Measurements from ENCODE around the gene CYP24A1.
A peak's percentile ranks its signal among the peaks of the same experiment; 100 is the strongest.

CYP24A1 gene

DNA sequence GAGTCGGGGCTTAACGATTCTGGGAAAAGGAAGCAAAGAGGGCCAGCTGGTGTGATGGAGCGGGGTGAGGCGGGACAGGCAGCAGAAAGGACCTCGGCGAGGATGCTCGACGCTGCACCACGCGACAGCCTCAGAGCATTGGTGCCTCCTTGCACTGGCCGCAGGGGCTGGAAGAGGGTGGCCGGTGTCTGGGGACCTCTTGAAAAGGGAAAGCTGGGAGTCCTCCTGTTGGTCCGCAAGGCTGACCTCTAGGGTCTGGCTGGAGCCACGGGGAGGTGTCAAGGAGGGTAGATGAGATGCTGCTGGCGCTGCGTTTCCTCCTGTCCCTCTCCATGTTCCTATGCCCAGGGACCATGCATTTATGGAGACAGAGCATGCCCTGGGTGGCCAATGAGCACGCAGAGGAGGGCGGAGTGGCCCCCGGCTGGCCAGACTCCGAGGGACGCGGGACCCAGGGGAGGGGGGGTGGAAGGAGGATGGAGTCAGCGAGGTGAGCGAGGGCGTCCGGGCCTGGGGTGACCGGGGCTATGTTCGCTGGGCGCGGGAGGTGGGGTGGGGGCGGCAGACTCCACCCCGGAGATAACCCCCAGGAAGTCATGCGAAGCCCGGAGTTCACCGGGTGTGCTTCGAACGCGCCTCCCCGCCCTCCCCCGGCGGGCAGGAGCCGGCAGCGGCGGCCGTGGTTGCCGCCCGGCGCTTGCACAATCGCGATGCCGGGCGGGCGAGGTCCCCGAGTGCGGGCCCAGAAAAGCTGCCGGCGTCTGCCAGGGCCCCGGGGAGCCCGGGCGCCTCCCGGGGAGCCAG, at the start of gene CYP24A1:
TSS of gene CYP24A1 (minus strand) at position 334 of the 804 bp plus-strand sequence. CDS start 407 bp downstream, outside the sequence.
- no peak for DNase-seq

DNA sequence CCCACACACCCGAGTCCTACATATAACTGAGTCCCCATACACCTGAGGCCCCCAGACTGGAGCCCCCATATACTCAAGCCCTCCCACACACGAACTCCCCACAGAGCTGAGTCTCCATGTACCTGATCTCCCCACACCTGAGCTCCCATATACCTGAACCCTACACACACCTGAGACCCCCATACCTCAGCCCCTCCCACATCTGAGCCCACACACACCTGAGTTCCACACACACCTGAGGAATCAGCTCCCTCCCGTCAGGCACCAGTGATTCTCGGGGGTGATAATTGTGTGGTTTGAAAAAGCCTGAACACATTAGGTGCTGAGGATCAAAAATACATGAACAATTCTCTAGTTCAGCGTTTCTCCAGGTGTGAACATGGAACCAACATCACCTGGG, 49.5 kb upstream of the CYP24A1 start:
- DNase-seq, result no peak

DNA sequence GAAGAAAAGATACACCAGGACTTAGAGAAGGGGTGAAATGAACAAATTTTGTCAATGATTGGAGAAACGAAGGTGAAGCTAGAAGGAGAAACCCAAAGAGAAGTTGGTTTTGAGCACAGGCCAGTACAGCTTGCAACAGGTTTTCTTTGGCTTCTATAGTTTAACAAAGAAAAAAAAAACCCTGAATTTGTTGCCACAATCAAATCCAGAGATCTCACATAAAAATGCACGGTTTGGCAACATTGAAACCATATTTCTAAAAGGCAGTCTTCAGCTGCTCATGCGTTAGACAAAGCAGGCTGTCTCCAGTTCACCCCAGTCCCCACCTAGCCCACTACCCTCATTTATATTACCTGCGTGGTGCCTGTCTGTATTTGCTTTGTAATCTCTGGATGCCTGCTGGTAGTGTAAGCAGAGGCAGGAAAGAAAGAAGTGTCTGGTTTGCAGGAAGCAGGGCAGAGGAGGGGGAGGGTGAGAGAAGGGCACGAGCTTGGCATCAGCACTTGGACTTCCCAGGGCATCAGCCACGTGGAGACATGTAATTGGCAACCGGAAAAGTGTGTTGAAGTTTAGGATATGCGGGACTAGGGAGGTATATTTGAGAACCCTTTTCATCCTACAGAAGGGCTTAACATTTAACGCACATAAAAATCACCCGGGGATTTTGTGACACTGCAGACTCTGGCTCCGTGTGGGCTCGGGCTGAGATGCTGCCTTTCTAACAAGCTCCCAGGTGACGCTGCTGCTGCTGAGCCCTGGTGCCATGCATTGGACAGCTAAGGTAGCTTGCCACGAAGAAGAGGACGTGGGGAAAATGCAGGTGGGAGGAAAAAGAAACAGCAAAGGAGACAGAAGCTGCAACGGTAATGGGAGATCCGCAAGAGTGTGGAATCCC, 48.5 kb upstream of the CYP24A1 start:
- no peak for DNase-seq

DNA sequence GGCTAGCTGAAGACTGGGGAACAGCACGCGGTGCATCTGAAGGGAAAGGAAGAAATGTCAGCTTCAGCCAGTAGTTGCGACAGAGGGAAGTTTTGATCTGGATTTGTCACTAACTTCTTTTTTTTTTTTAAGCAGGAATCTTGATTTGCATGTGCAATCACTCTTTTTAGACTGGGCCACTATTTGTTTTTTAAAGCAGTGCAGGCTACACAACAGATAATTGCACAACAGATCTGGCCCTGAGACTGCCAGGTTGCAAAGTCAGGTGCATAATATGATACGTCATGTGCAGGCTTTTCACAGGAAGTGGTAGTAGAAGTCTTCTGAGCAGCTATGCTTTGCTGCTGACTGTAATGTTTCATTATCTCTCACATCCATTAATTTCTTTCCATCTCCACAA, 47.6 kb upstream of the CYP24A1 start:
- DNase-seq, result no peak

DNA sequence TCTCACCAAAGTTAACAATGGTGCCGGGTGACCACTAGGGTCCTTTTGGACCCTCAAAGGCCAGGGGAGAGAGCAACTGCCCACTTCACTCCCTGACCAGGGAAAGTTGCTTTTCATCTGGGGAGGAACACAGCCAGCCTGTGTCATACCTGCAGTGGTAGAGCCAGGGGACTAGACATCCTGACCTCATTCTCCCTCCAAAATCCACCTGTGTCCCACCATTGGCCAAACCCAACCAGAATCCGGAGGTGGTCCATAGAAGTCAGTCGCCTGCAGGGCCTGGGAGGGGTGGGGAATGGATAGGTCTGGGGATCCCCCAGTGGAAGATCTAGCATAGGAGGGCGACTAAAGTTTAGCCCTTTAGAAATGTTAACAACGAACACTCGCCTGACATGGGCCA, 46.9 kb upstream of the CYP24A1 start:
- DNase-seq, result no peak

DNA sequence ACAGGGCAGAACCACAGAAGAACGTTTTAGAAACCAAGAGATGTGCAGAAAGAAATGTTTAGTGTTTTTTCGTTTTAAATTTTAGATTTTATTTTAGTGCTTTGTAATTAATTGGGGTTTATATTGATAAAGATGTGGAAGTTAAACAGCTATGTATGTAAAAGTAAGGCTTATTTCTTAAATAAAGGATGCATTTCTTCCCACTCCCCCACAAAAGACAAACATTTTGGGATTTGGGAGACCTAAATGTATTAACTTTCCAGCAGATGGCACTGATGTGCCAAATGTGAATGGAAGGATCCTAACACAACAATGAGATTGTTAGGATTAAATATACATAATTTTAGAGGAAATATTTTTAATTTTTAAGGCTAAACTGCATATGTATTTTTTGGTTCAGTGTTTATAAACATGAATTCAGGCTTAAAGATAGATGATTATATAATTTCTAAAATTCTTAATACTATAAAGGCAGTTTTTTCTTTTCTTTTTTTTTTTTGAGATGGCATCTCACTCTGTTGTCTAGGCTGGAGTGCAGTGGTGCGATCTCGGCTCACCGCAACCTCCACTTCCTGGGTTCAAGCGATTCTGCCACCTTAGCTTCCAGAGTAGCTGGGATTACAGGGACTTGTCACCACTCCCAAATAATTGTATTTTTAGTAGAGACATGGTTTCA, 46.1 kb upstream of the CYP24A1 start:
- DNase-seq, result no peak

DNA sequence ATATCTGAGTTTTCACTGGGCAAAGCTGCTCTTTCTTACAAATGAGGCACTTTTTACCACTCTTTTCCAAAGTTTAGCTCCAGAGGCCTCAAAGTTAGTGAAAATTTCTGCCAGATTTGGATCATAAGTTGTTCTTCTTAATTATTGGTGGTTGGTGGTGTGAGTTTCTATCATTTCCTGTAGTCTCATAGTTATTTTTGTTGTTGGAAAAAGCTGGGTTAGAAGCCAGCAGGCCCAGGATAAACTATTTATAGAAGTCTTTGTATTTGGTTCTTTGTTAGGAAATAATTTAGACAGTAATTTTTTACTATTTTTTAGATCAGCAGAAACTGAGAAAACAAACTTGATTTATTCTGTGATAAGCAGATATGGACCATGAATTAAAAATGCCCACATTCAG, 44.7 kb upstream of the CYP24A1 start:
- DNase-seq, result no peak

DNA sequence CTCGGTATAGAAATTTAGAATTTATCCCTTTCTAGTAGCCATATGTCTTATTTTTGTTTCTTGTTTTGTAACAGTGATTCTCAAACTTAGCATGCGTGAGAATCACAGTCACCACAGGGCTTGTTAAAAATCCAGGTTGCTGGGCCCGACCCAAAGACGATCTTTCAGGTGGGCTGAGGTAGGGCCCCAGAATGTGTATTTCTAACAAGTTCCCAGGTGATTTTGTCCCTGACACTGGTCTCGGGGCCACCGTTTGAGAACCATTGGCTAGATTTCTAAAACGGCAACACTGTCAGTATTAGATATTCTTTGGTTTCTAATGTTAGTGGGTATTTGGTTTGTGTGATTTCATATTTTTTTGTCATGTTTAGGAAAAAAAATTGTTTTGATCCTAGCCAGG, 44.0 kb upstream of the CYP24A1 start:
- no peak for DNase-seq

DNA sequence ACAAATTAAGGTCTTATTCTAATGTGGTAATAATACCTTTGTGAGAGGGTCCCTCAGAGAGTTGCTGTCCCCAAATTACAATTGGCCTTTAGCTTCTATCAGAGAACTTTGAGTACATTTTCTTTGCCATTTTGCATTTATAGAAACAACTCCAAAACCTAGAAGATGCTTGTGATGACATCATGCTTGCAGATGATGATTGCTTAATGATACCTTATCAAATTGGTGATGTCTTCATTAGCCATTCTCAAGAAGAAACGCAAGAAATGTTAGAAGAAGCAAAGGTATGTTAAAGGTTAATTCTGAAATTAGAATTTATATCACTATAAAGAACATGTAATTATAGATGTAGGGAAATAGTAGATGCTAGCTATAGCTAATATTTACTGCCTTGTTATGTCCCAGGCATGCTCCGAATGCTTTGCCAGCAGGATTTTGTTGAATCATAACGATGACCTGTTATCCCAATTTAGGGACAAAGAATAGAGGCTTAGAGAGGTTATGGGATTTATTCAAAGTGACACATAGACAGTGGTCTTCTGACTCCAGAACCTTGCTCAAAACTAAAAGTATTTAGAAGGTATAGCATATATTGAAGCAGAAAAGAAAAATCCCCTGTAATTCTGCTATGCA, 41.5 kb upstream of the CYP24A1 start:
- DNase-seq, result no peak

DNA sequence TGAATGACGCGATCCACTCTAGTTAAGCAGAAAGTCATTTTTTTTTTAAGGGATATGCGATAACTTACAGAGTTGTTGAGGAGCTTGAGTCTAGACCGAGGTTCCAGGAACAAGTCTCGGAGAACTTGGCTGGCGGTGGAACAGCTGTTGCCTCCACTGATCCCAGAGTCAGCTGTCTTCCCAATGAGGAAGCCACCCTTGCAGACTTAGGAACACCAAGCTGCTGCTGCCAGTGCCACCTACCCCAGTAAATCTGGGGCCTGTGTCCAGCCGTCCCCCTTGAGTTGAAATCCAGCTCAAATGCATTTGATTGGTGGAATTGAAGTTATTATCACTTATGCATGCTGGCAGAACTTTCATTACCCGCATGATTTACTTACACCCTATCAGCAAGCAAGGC, 40.8 kb upstream of the CYP24A1 start:
- no peak for DNase-seq

DNA sequence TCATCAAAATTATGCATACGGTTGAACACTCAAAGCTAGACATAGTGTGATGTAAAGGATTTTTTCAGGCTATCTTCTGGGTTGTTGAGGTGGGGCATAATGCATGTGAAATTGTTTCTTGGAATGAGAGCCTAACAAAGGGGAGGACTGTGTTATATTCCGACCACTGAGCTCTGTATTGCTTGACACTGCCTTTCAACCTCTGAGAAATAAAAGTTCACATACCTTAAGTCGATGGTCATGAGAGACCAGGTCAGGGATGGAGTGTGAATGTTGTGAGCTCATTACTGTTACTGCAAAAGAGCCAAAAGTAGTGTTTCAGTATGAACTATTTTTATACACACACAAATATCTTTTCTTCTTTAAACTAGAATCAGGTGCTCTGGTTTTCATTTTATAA, 39.1 kb upstream of the CYP24A1 start:
- no peak for DNase-seq

DNA sequence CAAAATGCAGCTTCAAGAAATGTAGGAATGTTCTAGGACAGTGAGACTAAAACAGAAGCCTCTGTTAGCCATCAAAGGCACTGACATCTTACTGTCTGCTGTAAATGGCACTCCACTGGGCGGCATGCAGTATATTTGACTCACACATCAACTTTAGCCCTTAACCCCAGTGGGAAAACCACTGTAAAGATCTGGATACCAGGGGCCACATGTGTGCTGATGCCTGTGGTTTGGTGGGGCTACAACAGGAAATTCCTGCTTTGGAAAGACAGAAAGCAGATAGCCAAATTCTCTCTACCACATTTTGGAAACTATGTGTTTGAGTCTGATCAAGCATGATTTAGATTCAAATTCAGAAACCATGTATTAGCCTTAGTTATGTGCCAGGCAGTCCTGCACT, 38.4 kb upstream of the CYP24A1 start:
- no peak for DNase-seq

DNA sequence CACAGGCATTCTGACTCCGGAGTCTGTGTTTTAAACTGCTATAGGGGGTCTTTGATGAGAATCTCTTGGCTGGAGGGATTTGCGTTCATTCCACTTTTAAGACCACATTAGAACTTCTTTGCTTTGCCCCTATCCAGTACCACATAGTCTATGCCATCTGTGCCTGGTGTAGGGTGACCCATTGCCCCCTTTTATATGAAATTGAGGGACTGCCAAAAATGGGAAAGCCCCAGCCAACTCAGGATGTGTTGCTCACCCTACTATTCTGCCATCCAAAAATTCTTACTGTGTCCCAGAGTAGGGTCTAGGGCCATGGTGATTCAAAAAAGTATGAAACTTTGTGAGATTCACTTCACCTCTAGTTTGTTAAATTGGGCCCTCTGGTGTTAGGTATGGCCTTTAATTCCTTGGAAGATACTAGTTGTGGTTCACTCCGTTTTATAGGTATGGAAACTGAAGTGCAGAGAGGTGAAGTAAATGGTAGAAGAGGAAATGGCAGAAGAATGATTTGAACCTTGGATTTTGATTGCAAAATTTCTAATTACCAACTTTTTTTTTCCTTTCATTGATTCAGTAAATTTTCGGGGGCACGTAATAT, 35.5 kb upstream of the CYP24A1 start:
- no peak for DNase-seq

DNA sequence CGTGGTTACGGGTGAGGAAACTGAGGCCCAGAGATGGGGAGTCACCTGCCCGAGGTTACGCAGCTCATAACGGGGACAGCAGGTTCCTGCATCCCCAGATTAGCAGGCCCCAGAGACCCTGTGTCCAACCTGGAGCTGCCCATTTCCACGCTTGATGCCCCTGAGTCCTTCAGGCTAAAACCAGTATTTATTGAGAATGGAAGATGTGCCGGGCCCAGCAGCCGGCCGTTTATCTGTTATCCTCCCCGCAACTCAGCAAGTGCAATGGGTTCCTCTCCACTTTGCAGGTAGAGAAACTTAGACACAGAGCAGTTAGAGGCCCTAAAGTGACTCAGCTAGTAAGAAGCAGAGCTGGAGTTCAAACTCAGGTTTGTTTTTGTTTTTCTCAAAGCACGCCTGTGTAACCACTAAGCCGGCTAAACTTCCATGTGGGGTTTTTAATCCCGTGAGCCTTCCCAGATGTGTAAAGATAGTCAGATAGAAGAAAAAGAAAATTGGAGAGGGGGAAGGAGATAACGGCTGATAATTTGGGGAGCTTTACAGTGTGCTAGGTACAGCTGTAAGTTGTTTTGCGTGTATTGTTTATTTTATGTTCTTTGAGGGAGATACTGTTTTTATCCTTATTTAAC, 34.9 kb upstream of the CYP24A1 start:
- DNase-seq, result no peak

DNA sequence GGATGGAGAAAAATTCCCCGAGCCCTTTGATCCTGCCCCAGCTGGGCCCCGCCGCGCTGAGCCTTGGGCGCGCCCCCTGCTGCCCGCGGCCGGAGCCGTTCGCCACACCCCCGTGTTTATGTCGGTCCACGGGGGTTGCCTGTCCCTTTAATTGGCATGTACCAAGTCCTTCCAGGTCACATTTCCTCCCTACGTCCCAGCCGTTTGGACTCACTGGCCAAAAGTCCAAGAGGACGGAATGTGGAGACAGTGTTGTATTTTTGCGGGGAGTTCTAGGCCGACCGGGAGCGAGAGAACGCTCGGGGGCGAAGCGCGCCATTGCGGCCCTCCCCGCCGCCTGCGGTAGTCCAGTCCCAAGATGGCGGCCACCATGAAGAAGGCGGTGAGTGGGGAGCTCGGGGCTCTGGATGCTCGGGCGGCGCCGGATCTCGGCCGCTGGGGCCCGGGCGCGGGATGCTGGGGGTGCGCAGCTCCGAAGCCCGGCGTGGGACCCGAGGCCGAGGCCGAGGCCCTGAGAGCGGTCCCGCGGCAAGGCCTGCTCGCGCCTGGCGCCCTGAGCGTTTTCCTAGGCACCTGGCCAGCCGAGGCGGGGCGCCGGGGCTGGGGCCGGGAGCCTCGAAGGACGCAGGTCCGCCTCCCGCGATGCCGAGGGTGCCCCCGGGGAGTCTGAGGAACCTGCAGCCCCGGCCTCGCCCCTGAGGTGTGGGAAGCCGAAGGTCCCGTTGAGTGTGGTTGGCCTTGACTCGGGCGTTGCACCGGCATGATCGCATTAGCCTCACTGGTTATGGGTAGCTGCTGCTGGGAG, 34.2 kb upstream of the CYP24A1 start, which contains the start of gene PFDN4:
TSS of gene PFDN4 (plus strand) at position 345 of the 805 bp plus-strand sequence. CDS start at position 359, 14 bp downstream.
- DNase-seq, result peak; percentile 85

DNA sequence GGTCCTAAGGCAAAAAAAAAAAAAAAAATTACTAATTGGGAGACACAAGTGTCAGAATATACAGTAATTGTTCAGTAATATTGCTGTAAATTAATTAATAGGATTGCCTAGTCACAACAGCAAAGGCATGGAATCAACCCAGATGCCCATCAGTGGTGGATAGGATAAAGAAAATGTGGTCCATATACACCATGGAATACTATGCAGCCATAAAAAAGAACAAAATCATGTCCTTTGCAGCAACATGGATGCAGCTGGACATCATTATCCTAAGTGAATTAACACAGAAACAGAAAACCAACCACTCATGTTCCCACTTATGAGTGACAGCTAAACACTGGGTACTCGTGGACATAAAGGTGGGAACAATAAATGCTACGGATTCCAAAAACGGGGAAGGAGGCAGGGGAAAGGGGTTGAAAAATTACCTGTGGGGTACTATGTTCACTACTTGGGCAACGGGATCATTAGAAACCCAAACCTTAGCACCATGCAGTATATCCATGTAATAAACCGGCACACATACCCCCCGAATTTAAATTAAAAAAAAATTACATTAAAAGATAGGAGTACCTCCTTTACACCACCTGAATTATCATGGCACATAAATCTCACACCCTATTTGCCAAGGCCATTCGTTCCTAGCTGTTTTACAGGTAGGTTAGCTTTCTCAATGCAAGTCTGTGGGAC, 33.4 kb upstream of the CYP24A1 start:
- DNase-seq, result no peak

DNA sequence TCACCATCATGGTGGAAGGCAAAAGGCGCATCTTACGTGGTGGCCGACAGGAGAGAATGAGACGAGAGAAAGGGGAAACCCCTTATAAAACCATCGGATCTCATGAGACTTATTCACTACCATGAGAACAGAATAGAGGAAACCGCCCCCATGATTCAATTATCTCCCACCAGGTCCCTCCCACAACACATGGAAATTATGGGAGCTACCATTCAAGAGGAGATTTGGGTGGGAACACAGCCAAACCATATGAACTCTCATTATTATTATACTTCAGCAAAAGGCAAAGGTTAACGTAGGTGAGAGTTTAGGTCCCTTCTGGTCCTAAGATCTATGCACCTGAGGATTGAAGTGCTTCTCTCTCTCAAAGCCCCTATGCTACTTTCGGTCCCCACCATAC, 31.7 kb upstream of the CYP24A1 start:
- DNase-seq, result no peak

DNA sequence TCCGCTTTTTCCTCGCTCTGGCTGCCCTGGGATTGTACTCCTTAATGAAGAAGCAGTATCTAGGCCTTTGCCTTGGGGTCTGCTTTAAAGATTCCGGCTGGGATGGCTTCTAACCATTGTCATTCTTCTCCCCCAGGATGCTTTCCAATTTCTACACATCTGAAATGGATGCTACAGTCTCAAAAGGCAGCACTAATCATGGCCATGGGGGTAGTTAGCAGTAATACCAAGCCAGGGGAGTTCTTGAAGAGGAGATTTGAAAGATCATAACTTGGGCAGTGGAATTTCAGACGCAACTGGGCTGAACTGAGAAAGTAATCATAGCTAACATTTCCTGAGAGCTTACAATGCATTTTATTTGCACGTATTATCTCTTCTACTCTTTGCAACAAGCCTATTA, 30.7 kb upstream of the CYP24A1 start:
- no peak for DNase-seq

DNA sequence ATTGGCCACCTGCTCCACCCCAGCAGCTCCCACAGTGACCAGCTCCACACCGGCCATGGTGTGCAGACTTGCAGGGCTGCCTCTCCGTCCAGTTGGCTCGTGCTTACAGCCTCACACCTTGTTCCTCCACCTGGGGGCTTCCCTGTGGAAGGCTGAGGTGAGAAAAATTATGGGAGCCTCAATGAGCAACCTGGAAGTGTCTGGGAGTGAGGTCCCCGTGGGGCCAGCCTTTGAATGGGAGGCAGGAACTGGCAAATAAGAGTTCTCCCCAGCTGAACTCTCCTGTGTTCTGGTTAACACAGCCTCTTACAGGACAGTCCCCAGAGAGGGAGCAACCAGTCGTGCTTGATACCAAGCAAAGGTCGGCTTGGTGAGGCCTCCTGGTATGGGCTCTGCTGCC, 30.3 kb upstream of the CYP24A1 start:
- DNase-seq, result no peak

DNA sequence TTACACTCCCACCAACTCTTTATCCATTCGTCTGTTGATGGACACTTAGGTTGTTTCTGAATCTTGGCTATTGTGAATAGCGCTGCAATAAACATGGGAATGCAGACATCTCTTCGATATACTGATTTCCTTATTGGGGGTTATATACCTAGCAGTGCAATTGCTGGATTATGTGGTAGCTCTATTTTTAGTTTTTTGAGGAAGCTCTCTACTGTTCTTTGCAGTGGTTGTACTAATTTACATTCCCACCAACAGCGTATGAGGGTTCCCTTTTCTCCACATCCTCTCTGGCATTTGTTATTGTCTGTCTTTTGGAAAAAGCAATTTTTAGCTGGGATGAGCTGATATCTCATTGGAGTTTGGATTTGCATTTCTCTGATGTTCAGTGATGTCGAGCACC, 29.5 kb upstream of the CYP24A1 start:
- no peak for DNase-seq
